GM10248 (cell line): ENCODE measurements around the gene NEURL1.
"Not testable (repeated sequence)": the region's sequence is repeated elsewhere in the genome, so short reads cannot be mapped to it uniquely, and the experiment has no call there.

Source experiments
- CTCF ChIA-PET: fragments of 300-600 bp; sonication (Branson Sonifier 250); formaldehyde crosslinking; extraction: SDS; loops from one replicate; lab custom pipeline; 2021; ENCODE audit warnings: antibody characterized with exemption; lab: Yijun Ruan, JAX
- POLR2A ChIA-PET: fragments of 350-650 bp; sonication (Branson Sonifier 250); formaldehyde crosslinking; extraction: SDS; loops from one replicate; lab custom pipeline; 2020; ENCODE audit warnings: antibody characterized with exemption; lab: Yijun Ruan, JAX
- DNase-seq: peaks from one replicate; pipeline ENCODE4 v3.0.0; 2012; ENCODE audit errors: extremely low spot score
- CTCF ChIP-seq: IDR thresholded peaks from 2 replicates; pipeline ENCODE4 v1.5.1; 2012; ENCODE audit warnings: mild to moderate bottlenecking, low read depth; ENCODE audit errors: extremely low read depth, missing control alignments, control extremely low read depth

Gene NEURL1

GRCh38 chr10:103602852-103603155, 109.3 kb downstream of the NEURL1 start:
- TF ChIP-seq CTCF = no peak
- CTCF ChIA-PET = interaction anchor here (1.4 to 13.1 kb wide), 5 partner anchors 10 to 85 kb away, joined by 3 to 196 read pairs (median 4); no protein-coding TSS in a partner anchor
- no peak for DNase-seq
- POLR2A ChIA-PET = no interaction called here

GRCh38 chr10:103603382-103603781, 109.9 kb downstream of the NEURL1 start:
- no peak for TF ChIP-seq CTCF
- CTCF ChIA-PET = interaction anchor here (1.4 to 13.1 kb wide), 6 partner anchors 9 to 84 kb away, joined by 3 to 196 read pairs (median 6); no protein-coding TSS in a partner anchor
- POLR2A ChIA-PET = no interaction called here
- no peak for DNase-seq

- peak; percentile 53 for DNase-seq
- peak; percentile 46 for TF ChIP-seq CTCF
- POLR2A ChIA-PET = no interaction called here
- CTCF ChIA-PET = interaction anchor here (0.8 to 13.1 kb wide), 24 partner anchors 9 to 253 kb away, joined by 3 to 196 read pairs (median 4); no protein-coding TSS in a partner anchor
Measured at GRCh38 chr10:103605359-103606096, 112.0 kb downstream of the NEURL1 start.

DNA sequence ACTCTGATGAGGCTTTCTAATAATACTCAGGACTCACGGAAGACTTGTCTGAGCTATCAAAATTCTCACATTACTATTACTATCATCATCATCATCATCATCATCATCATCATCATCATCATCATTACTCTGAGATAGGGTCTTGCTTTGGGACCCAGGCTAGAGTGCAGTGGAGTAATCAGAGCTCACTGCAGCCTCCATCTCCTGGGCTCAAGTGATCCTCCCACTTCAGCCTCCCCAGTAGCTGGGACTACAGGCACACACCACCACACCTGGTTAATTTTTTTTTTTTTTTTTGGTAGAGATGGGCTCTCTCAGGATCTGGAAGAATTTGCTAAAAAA, 112.6 kb downstream of the NEURL1 start:
- POLR2A ChIA-PET = not testable (repeated sequence)
- CTCF ChIA-PET = interaction anchor here (0.8 to 13.1 kb wide), 17 partner anchors 8 to 252 kb away, joined by 3 to 196 read pairs (median 5); no protein-coding TSS in a partner anchor

DNA sequence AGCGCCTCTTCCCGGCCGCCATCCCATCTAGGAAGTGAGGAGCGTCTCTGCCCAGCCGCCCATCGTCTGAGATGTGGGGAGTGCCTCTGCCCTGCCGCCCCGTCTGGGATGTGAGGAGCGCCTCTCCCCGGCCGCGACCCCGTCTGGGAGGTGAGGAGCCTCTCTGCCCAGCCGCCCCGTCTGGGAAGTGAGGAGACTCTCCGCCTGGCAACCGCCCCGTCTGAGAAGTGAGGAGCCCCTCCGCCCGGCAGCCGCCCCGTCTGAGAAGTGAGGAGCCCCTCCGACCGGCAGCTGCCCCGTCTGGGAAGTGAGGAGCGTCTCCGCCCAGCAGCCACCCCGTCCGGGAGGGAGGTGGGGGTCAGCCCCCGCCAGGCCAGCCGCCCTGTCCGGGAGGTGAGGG, 113.5 kb downstream of the NEURL1 start:
- DNase-seq, POLR2A ChIA-PET: not testable (repeated sequence)
- CTCF ChIA-PET = interaction anchor here (13.1 kb wide), 1 partner anchor 80 kb away, joined by 196 read pairs; no protein-coding TSS in a partner anchor

More for the DNA sequence above, 112.6 kb downstream of the NEURL1 start:
- DNase-seq = not testable (repeated sequence)

DNA sequence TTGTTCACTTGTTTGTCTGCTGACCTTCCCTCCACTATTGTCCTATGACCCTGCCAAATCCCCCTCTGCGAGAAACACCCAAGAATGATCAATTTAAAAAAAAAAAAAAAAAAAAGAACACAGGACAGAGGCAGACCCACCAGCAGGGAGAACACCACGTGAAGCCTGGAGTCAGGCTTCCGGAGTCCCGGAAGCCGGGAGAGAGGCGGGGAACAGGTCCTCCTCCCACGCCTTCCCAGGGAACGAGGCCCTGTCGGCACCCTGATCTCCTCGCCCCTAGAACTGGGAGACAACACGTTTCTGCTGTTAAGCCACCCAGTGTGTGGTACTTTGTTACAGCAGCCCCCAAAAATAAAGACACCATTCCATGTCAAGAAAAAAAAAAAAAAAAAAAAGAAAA, 114.6 kb downstream of the NEURL1 start:
- POLR2A ChIA-PET, DNase-seq: not testable (repeated sequence)
- CTCF ChIA-PET = interaction anchor here (1.5 to 13.1 kb wide), 3 partner anchors 18 to 79 kb away, joined by 3 to 196 read pairs (median 20); no protein-coding TSS in a partner anchor

GRCh38 chr10:103609231-103610082, 116.0 kb downstream of the NEURL1 start:
- CTCF ChIA-PET = interaction anchor here (0.8 to 2.5 kb wide), 5 partner anchors 10 to 85 kb away, joined by 3 to 20 read pairs (median 3); no protein-coding TSS in a partner anchor
- no peak for TF ChIP-seq CTCF
- DNase-seq = no peak
- POLR2A ChIA-PET = no interaction called here
